NCI-H146 treated with DMSO at 0.1 percent for 48 hours (cell line): ENCODE measurements around the gene CDH23.
"Not testable (repeated sequence)": the region's sequence is repeated elsewhere in the genome, so short reads cannot be mapped to it uniquely, and the experiment has no call there.

Source experiments
- DNase-seq: peaks from one replicate; lab custom pipeline; 2025; ENCODE audit not compliant: unreplicated experiment; lab: John Stamatoyannopoulos, UW

CDH23 gene

GRCh38 chr10:71840177-71840957, 443.6 kb downstream of the CDH23 start:
- DNase-seq = peak; percentile 44

GRCh38 chr10:71840958-71841335, 444.2 kb downstream of the CDH23 start:
- DNase-seq = no peak

GRCh38 chr10:71842422-71842821, 445.7 kb downstream of the CDH23 start:
- DNase-seq = no peak

- DNase-seq = no peak
Observed at GRCh38 chr10:71842856-71843686, 446.4 kb downstream of the CDH23 start.

- DNase-seq = no peak
Observed at GRCh38 chr10:71844084-71844483, 447.4 kb downstream of the CDH23 start.

- no peak for DNase-seq
Observed at GRCh38 chr10:71844695-71845094, 448.0 kb downstream of the CDH23 start.

GRCh38 chr10:71845410-71846405, 449.0 kb downstream of the CDH23 start:
- no peak for DNase-seq

- no peak for DNase-seq
Observed at GRCh38 chr10:71846816-71847215, 450.1 kb downstream of the CDH23 start.

GRCh38 chr10:71847418-71847817, 450.7 kb downstream of the CDH23 start:
- DNase-seq = no peak

- DNase-seq = no peak
Observed at GRCh38 chr10:71848325-71849275, 451.9 kb downstream of the CDH23 start.

- no peak for DNase-seq
Observed at GRCh38 chr10:71849461-71849908, 452.8 kb downstream of the CDH23 start.

- no peak for DNase-seq
Observed at GRCh38 chr10:71850021-71850742, 453.5 kb downstream of the CDH23 start.

GRCh38 chr10:71850743-71851464, 454.2 kb downstream of the CDH23 start, which contains the start of gene PSAP:
Gene PSAP, minus strand, starts transcription at chr10:71851251. Its CDS starts 30 bp downstream, at chr10:71851221.
- peak; percentile 94 for DNase-seq

GRCh38 chr10:71851465-71852095, 454.9 kb downstream of the CDH23 start:
- DNase-seq = not testable (repeated sequence)

- DNase-seq = no peak
Observed at GRCh38 chr10:71852355-71852937, 455.7 kb downstream of the CDH23 start.

- no peak for DNase-seq
Observed at GRCh38 chr10:71854031-71854430, 457.3 kb downstream of the CDH23 start.

GRCh38 chr10:71856619-71857018, 459.9 kb downstream of the CDH23 start:
- no peak for DNase-seq
